ENCODE data around the gene GTSE1. TPM values are rescaled to one million over a fixed set of nuclear protein-coding genes. Genes with fewer than 3 reads are reported as not detected.
A peak's percentile ranks its signal among the peaks of the same experiment; 100 is the strongest.
"Not testable (repeated sequence)": the region's sequence is repeated elsewhere in the genome, so short reads cannot be mapped to it uniquely, and the experiment has no call there.

GTSE1 gene
- total and polyA plus RNA-seq, 5 donors from 2014 or later = 0.17 to 1.3 (median 0.47) TPM; not detected in 1

DNA sequence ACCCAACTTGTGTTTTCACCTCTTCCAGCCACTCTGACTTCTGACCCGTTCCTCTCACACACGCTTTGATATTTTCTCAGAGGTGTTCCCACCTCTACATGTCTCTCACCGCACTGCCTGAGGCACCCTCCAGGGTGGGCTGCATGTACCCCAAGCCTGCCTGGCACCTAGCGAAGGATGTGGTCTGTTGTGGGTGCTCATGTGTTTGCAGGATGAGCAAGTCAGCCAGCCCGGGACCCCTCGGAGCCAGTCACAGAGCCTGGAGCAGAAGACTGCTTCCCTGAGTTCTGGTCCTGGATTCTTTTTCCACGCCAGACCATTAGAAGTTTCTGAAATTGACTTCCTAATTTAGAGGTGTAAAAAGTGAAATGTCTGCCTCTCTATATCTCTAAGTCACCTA is 3.8 kb downstream of the GTSE1 start:
- peaks cover 5% of the 10 kb centered on the region for H3K27me3 Mint-ChIP-seq
- H3K4me3 ChIP-seq (ENCODE audit: low read depth, low read length) = no peak overlapping the region
- H3K4me3 Mint-ChIP-seq = peak overlapping the region in 2 of 4 donors; percentile 30 to 40
- ATAC-seq (ENCODE audit: low read depth in 2 of 2) = no peak
- no peak overlapping the region for H3K27ac ChIP-seq (ENCODE audit: insufficient read depth, low read length, poor library complexity, severe bottlenecking)
- H3K9me3 Mint-ChIP-seq = no peaks in the 10 kb centered on the region
- H3K36me3 Mint-ChIP-seq = no peaks in the 10 kb centered on the region
- peaks cover 25% of the 10 kb centered on the region for H3K4me1 ChIP-seq (ENCODE audit: control insufficient read depth, insufficient read depth, low read length, poor library complexity, severe bottlenecking)
- H3K27me3 ChIP-seq (ENCODE audit: control insufficient read depth, insufficient read depth, low read length) = no peaks in the 10 kb centered on the region
- peaks cover 4 to 34% (median 17%) of the 10 kb centered on the region in 4 donors for H3K4me1 Mint-ChIP-seq
- H3K27ac Mint-ChIP-seq = peak overlapping the region in 1 of 3 donors; percentile 38
- H3K36me3 ChIP-seq (ENCODE audit: control insufficient read depth, insufficient read depth, low read length) = no peaks in the 10 kb centered on the region
- DNase-seq = no peak
- no peaks in the 10 kb centered on the region for H3K9me3 ChIP-seq (ENCODE audit: control insufficient read depth in 2 of 2, low read length in 2 of 2)

DNA sequence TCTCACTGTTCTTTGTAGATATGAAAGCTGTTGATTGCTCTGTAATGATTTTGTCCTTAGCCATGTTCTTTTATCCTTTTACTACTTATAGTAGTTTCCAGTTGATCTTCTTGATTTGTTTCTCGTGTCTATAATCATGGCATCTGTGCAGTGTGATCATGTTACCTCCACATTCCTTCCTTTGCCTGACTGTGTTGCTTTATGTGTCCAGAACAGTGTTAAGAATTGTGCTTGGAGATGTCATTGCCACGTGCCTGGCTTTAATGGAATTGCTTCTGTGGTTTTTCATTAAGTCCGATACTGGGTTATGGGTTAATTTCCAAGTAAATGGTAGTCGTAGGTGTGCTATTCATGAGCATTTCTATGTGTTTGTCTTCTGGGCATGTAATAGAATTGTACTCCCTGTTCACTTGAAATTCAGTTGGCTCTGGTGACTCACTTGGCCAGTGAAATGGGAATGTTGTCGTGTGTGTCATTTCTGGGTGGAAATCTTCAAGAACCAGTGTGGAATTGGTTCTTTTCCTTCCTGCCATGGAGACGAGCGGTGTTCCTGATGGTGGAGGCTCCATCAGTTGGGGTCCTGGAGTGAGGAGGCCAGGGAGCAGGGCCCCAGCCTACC is 6.8 kb downstream of the GTSE1 start:
- Histone ChIP-seq H3K4me1 (ENCODE audit: control insufficient read depth, insufficient read depth, low read length, poor library complexity, severe bottlenecking) (peaks cover 5% of the 10 kb centered on the region), H3K36me3 (ENCODE audit: control insufficient read depth, insufficient read depth, low read length) (no peaks in the 10 kb centered on the region), H3K27ac (ENCODE audit: insufficient read depth, low read length, poor library complexity, severe bottlenecking) (no peak overlapping the region), H3K9me3 (ENCODE audit: control insufficient read depth in 2 of 2, low read length in 2 of 2) (no peaks in the 10 kb centered on the region), H3K27me3 (ENCODE audit: control insufficient read depth, insufficient read depth, low read length) (no peaks in the 10 kb centered on the region), H3K4me3 (ENCODE audit: low read depth, low read length) (no peak overlapping the region)
- Mint-ChIP-seq H3K4me3 (no peak overlapping the region), H3K27me3 (peaks cover 5% of the 10 kb centered on the region), H3K27ac (peak overlapping the region in 2 of 3 donors; percentile 30 to 57), H3K36me3 (no peaks in the 10 kb centered on the region), H3K9me3 (no peaks in the 10 kb centered on the region), H3K4me1 (peaks cover 2 to 22% (median 13%) of the 10 kb centered on the region in 4 donors)
- no peak for DNase-seq
- no peak for ATAC-seq (ENCODE audit: low read depth in 2 of 2)

DNA sequence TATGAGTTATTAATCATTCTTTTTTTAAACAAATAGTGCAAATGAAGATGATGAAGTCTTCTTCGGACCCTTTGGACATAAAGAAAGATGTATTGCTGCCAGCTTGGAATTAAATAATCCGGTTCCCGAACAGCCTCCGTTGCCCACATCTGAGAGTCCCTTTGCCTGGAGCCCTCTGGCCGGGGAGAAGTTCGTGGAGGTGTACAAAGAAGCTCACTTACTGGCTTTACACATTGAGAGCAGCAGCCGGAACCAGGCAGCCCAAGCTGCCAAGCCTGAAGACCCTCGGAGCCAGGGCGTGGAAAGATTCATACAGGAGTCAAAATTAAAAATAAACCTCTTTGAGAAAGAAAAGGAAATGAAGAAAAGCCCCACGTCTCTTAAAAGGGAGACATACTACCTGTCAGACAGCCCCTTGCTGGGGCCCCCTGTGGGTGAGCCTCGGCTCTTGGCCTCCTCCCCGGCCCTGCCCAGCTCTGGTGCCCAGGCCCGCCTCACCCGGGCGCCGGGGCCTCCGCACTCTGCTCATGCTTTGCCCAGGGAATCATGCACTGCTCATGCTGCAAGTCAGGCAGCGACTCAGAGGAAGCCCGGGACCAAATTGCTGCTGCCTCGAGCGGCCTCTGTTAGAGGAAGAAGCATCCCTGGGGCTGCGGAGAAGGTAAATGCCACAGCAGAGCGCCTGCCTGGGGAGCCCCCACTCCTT is 11.8 kb downstream of the GTSE1 start:
- H3K36me3 Mint-ChIP-seq = no peaks in the 10 kb centered on the region
- ATAC-seq (ENCODE audit: low read depth in 2 of 2) = no peak
- no peak overlapping the region for H3K27ac ChIP-seq (ENCODE audit: insufficient read depth, low read length, poor library complexity, severe bottlenecking)
- H3K36me3 ChIP-seq (ENCODE audit: control insufficient read depth, insufficient read depth, low read length) = no peaks in the 10 kb centered on the region
- H3K4me3 Mint-ChIP-seq = no peak overlapping the region
- no peaks in the 10 kb centered on the region for H3K27me3 ChIP-seq (ENCODE audit: control insufficient read depth, insufficient read depth, low read length)
- no peaks in the 10 kb centered on the region for H3K9me3 ChIP-seq (ENCODE audit: control insufficient read depth in 2 of 2, low read length in 2 of 2)
- H3K27me3 Mint-ChIP-seq = no peaks in the 10 kb centered on the region
- H3K4me1 ChIP-seq (ENCODE audit: control insufficient read depth, insufficient read depth, low read length, poor library complexity, severe bottlenecking) = peaks cover 5% of the 10 kb centered on the region
- no peaks in the 10 kb centered on the region for H3K9me3 Mint-ChIP-seq
- no peak overlapping the region for H3K4me3 ChIP-seq (ENCODE audit: low read depth, low read length)
- H3K4me1 Mint-ChIP-seq = peaks cover 2 to 14% (median 10%) of the 10 kb centered on the region in 4 donors
- no peak overlapping the region for H3K27ac Mint-ChIP-seq
- DNase-seq = no peak

DNA sequence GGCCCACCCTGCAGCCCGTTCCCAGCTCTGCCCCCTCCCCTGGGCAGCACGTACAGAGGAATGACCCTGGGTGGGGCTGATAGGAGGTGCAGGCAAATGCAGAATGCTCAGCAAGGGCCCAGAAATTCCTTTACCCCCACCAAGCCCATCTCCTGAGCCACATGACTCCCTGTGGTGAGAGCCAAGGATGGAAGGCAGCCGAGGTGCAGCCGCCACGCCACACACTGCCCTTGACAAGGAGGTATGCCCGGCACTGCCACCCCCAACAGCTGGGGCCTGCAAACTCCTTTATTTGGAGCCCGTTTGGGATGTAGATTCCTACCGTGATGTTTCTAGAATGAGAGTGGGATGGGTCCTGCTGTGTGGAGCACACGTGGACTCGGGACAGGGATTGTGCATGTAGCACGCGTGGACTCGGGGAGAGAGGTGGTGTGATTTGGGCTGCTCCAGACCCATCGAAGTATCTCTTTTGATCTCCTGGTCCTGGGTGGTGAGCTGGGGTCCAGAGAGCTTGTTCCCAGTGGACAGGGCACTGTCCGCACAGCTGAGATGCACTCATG is 12.9 kb downstream of the GTSE1 start:
- DNase-seq (no peak), ATAC-seq (ENCODE audit: low read depth in 2 of 2) (no peak)
- no peak overlapping the region for H3K4me3 Mint-ChIP-seq
- H3K9me3 ChIP-seq (ENCODE audit: control insufficient read depth in 2 of 2, low read length in 2 of 2) = no peaks in the 10 kb centered on the region
- no peaks in the 10 kb centered on the region for H3K36me3 ChIP-seq (ENCODE audit: control insufficient read depth, insufficient read depth, low read length)
- H3K27ac Mint-ChIP-seq = peak overlapping the region in 2 of 3 donors; percentile 14 to 77
- H3K4me1 ChIP-seq (ENCODE audit: control insufficient read depth, insufficient read depth, low read length, poor library complexity, severe bottlenecking) = no peaks in the 10 kb centered on the region
- no peaks in the 10 kb centered on the region for H3K36me3 Mint-ChIP-seq
- peaks cover 0 to 10% (median 5%) of the 10 kb centered on the region in 4 donors for H3K4me1 Mint-ChIP-seq
- H3K27me3 ChIP-seq (ENCODE audit: control insufficient read depth, insufficient read depth, low read length) = no peaks in the 10 kb centered on the region
- H3K27ac ChIP-seq (ENCODE audit: insufficient read depth, low read length, poor library complexity, severe bottlenecking) = no peak overlapping the region
- H3K27me3 Mint-ChIP-seq = no peaks in the 10 kb centered on the region
- no peak overlapping the region for H3K4me3 ChIP-seq (ENCODE audit: low read depth, low read length)
- no peaks in the 10 kb centered on the region for H3K9me3 Mint-ChIP-seq

DNA sequence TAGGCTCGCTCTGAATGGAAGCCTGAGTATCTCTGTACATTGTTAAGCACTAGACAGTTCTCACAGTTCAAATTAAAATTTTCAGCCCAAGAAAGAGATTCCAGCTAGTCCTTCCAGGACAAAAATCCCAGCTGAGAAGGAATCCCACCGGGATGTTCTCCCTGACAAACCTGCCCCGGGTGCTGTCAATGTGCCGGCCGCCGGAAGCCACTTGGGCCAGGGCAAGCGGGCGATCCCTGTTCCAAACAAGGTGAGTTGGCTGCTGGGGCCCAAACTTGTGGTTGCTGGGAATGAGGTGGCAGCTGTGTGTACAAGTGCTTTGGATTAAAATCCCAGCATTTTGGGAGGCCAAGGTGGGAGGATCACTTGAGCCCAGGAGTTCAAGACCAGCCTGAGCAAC is 15.4 kb downstream of the GTSE1 start:
- Histone ChIP-seq H3K4me3 (ENCODE audit: low read depth, low read length) (no peak overlapping the region), H3K27me3 (ENCODE audit: control insufficient read depth, insufficient read depth, low read length) (no peaks in the 10 kb centered on the region), H3K9me3 (ENCODE audit: control insufficient read depth in 2 of 2, low read length in 2 of 2) (no peaks in the 10 kb centered on the region), H3K27ac (ENCODE audit: insufficient read depth, low read length, poor library complexity, severe bottlenecking) (no peak overlapping the region), H3K36me3 (ENCODE audit: control insufficient read depth, insufficient read depth, low read length) (no peaks in the 10 kb centered on the region), H3K4me1 (ENCODE audit: control insufficient read depth, insufficient read depth, low read length, poor library complexity, severe bottlenecking) (no peaks in the 10 kb centered on the region)
- no peak overlapping the region for H3K4me3 Mint-ChIP-seq
- H3K4me1 Mint-ChIP-seq = peaks cover 0 to 11% (median 4%) of the 10 kb centered on the region in 4 donors
- H3K9me3 Mint-ChIP-seq = no peaks in the 10 kb centered on the region
- peak overlapping the region in 1 of 3 donors; percentile 12 for H3K27ac Mint-ChIP-seq
- ATAC-seq (ENCODE audit: low read depth in 2 of 2) = no peak
- H3K36me3 Mint-ChIP-seq = no peaks in the 10 kb centered on the region
- H3K27me3 Mint-ChIP-seq = no peaks in the 10 kb centered on the region
- no peak for DNase-seq

DNA sequence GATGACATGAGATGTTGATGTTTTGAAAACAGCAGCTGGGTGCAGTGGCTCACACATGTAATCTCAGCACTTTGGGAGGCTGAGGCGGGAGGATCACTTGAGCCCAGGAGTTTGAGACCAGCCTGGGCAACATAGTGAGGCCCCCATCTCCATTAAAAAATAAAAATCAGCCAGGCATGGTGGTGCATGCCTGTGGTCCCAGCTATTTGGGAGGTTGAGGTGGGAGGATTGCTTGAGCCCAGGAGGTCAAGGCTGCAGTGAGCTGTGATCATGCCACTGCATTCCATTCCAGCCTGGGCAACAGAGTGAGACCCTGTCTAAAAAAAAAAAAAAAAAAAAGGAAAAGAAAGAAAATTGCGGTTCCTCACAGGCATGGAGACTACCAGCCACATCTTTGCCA is 16.2 kb downstream of the GTSE1 start:
- not testable (repeated sequence) for H3K9me3 ChIP-seq (ENCODE audit: control insufficient read depth in 2 of 2, low read length in 2 of 2); ATAC-seq (ENCODE audit: low read depth in 2 of 2); H3K36me3 ChIP-seq (ENCODE audit: control insufficient read depth, insufficient read depth, low read length); H3K27ac ChIP-seq (ENCODE audit: insufficient read depth, low read length, poor library complexity, severe bottlenecking); DNase-seq; H3K4me1 Mint-ChIP-seq; H3K9me3 Mint-ChIP-seq; H3K4me3 Mint-ChIP-seq; H3K4me1 ChIP-seq (ENCODE audit: control insufficient read depth, insufficient read depth, low read length, poor library complexity, severe bottlenecking); H3K27me3 Mint-ChIP-seq; H3K36me3 Mint-ChIP-seq; H3K27me3 ChIP-seq (ENCODE audit: control insufficient read depth, insufficient read depth, low read length); H3K27ac Mint-ChIP-seq; H3K4me3 ChIP-seq (ENCODE audit: low read depth, low read length)

DNA sequence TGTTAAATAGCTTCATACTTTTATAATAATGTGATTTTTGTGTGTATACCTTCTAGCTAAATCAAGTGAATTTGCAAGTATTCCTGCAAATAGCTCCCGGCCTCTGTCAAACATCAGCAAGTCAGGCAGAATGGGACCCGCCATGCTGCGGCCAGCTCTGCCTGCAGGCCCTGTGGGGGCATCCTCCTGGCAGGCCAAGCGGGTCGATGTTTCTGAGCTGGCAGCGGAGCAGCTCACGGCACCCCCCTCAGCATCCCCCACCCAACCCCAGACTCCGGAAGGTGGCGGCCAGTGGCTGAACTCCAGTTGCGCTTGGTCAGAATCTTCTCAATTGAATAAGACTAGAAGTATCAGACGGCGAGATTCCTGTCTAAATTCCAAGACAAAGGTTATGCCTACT is 19.3 kb downstream of the GTSE1 start:
- H3K27me3 Mint-ChIP-seq = no peaks in the 10 kb centered on the region
- H3K4me1 Mint-ChIP-seq = peaks cover 0 to 10% (median 0%) of the 10 kb centered on the region in 4 donors
- DNase-seq (no peak), ATAC-seq (ENCODE audit: low read depth in 2 of 2) (no peak)
- no peak overlapping the region for H3K4me3 Mint-ChIP-seq
- Histone ChIP-seq H3K27me3 (ENCODE audit: control insufficient read depth, insufficient read depth, low read length) (no peaks in the 10 kb centered on the region), H3K4me3 (ENCODE audit: low read depth, low read length) (no peak overlapping the region), H3K27ac (ENCODE audit: insufficient read depth, low read length, poor library complexity, severe bottlenecking) (no peak overlapping the region), H3K36me3 (ENCODE audit: control insufficient read depth, insufficient read depth, low read length) (no peaks in the 10 kb centered on the region), H3K4me1 (ENCODE audit: control insufficient read depth, insufficient read depth, low read length, poor library complexity, severe bottlenecking) (no peaks in the 10 kb centered on the region), H3K9me3 (ENCODE audit: control insufficient read depth in 2 of 2, low read length in 2 of 2) (no peaks in the 10 kb centered on the region)
- no peaks in the 10 kb centered on the region for H3K9me3 Mint-ChIP-seq
- H3K36me3 Mint-ChIP-seq = no peaks in the 10 kb centered on the region
- no peak overlapping the region for H3K27ac Mint-ChIP-seq
